HG03095 (cell line): ENCODE results near the gene SH2D5.

Experiments used
- ATAC-seq: cut with Tn5 transposase; IDR thresholded peaks from one replicate; pipeline ENCODE4 v1.9.1; 2021; ENCODE audit warnings: moderate library complexity; ENCODE audit not compliant: unreplicated experiment

SH2D5 gene

DNA sequence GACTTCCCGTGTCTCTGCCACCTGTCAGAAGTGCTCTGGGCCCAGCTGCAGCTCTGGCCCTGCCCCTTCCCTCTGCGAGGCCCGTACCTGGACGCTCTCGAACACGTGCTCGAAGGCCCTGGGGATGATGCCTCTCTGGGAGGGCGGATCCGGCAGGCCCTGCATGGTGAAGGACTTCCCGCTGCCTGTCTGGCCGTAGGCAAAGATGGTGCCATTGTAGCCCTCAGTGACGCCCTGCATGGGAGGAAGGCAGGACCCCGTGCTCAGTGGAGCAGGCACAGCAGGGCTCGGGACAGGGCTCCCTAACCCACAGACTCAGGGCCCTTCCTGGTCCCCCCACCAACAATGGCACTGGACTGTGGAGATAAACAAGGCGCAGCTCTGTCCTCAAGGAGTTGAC lies 17.1 kb downstream of the SH2D5 start:
- ATAC-seq: no peak

GRCh38 chr1:20713440-20713839 lies 19.1 kb downstream of the SH2D5 start:
- no peak for ATAC-seq

GRCh38 chr1:20712215-20712577 lies 20.3 kb downstream of the SH2D5 start:
- no peak for ATAC-seq

GRCh38 chr1:20711285-20712214 lies 21.0 kb downstream of the SH2D5 start:
- ATAC-seq: no peak

DNA sequence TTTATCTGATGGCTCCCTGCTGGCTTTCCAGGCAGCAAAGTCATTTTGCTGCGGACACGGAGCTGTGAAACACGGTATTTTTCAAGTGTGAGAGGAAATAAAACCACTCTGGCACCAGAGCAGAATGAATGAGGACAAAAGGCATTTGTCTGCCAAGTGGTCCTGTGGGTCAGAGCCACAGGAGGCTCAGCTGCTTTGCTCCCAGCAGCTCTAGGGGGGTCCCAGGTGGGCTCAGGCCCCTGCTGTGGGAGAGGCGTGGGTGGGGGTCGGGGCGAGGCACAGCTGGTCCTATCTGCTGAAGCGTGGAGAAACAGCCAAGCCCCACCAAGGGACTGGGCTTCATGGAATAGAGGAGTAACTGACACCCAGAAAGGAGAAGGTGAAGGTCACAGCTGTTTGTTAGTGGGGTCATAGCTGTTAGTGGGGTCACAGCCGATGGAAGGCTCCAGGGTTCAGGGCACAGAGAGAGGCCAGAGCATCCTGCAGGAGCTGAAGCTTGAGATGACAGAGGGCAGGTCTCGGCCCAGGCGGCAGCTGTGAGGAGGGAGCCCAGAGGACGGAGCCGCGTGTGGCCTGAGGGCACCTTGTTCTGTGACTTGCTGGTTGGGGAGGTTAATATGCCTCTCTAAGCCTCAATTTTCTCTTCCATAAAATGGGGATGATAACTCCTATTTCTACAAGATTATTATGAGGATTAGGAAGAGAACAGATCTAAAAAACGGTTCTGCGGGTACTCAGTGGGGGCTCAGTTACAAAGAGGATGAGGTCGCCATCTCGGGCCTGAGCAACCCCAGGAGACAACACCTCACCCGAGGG lies 21.8 kb downstream of the SH2D5 start:
- no peak for ATAC-seq

GRCh38 chr1:20709868-20710267 lies 22.6 kb downstream of the SH2D5 start:
- no peak for ATAC-seq

DNA sequence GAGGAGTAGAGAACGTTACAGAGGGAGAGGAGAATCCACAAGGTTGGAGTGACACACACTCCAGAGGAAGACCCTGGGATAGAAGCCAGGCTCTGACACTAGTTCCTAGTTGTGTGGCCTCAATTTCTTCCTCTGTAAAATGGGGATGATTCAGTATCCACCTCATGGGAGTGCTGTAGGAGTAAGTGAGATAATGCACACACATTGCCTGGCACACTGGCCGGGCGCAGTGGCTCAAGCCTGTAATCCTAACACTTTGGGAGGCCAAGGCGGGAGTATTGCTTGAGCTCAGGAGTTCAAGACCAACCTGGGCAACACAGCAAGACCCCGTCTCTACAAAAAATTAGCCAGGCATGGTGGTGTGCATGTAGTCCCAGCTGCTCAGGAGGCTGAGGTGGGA lies 23.6 kb downstream of the SH2D5 start:
- no peak for ATAC-seq

GRCh38 chr1:20708057-20708456 lies 24.4 kb downstream of the SH2D5 start:
- ATAC-seq: no peak

- ATAC-seq: no peak
These were observed 25.7 kb downstream of the SH2D5 start for GRCh38 chr1:20706841-20707240.

DNA sequence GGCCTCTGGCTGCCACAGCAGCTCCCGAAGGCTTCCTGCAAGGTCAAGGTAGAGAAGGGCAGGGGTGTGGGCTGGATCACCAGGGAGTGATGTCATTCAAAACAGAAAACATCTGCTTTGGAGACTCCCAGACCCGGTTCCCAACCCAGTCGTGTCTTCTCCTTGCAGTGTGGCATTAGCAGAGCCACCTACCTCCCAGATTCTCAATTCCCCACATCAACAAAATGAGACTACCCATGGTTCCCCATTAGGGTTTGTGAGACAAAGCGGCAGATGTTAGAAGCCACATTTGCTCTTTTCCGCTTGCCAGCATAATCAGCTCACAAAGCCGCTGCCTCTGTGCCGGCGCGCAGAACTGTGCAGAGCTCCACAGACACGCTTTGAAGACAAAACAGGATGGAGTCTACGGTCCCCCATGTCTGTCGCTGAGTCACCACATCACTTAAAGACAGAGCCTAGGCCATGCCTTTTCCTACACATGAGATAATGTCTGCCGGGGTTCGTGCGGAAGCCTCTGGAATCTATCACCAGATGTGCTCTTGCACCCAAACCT lies 27.2 kb downstream of the SH2D5 start:
- ATAC-seq: no peak

DNA sequence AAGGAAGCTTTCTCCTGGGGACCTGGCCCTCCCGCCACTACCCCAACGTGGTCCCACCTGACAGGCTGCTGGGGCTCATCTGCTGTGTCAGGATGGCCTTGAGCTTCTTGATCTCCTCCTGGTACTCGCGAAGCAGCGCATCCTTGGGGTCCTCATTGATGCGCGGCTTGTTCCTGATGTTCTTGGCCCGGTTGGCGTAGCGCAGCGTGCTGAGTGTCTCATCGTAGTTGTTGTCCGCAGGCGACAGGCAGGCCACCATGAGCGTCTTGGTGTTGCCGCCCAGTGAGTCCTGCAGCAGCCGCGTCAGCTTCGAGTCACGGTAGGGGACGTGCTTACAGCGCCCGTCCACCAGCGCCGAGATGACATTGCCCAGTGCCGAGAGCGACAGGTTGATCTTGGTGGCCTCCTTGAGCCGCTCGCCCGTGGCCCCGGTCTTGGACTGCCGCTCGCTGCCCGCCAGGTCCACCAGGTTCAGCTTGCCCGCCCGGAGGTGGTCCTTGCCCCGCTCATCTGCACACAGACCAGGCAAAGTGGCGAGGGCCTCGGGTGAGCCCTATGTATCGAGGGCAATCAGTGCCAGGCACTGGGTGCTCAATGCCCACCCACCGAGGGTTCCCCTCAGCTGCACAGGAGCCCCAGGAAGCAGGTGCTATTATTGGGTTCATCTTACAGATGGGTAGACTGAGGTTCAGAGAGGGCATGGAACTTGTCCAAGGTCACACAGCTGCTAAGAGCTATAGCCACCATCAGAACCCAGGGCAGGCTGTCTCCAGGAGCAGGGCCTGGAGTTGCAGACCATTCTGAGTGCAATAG lies 27.9 kb downstream of the SH2D5 start:
- ATAC-seq: no peak

DNA sequence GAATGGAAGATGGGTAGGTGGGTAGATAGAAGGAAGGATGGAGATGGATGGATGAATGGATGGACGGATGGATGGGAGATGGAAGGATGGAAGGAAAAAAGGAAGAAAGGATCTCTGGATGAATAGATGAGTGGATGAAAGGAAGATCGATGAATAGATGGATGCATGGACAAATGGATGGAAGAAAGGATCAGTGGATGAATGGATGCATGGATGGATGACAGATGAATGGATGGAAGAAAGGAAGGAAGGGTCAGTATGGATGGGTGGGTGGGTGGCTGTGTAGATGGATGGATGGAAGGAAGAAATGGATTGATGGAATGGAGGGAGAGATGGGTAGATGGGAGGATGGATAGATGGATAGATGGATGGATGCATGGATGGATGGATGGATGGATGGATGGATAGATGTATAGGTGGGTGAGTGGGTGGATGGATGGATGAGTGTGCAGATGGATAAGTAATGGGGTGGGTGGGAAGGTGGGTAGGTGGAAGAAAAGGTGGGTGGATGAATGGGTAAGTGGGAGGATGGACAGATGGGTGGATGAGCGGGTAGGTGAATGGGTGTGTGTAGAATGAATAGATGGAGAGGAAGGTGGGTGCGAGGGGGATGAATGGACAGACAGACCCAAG lies 29.3 kb downstream of the SH2D5 start:
- ATAC-seq: no peak

GRCh38 chr1:20702416-20702815 lies 30.1 kb downstream of the SH2D5 start:
- ATAC-seq: no peak

DNA sequence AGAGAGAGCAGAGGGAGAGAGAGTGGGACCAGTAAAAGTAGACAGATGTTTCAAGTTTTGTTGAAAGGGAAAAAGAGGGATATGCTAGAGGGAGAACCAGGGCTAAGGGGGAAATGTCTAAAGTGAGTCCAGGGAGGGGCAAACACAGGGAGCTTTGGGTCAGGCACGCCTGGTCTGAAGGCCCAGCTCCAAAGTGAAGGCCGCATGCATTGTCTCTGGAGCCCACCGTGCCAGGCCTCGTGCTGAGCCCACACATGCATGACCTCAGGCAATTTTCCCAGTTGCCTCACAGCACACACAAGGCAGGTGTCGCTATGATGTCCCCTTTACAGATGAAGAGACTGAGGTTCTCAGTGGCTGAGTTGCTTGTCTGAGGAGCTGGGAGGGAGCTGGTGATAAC lies 30.7 kb downstream of the SH2D5 start:
- ATAC-seq: no peak

DNA sequence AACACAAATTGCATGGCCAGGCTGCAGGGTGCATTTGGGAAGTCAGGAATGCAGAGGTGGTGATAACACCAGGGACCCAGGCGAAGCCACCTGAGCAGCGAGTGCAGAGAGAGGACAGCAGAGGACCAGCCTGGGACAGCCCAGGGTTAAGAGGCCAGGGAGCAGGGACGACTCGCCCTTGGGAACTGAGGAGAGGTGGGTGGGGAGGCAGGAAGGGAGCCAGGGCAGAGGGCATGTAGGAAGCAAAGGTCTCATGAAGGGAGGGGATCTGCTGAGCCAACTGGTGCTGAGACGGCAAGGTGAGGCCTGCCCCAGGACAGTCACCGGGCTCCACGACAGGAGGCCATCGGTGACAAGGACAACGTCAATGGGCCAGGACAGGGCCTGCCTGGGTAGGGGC lies 31.1 kb downstream of the SH2D5 start:
- no peak for ATAC-seq

DNA sequence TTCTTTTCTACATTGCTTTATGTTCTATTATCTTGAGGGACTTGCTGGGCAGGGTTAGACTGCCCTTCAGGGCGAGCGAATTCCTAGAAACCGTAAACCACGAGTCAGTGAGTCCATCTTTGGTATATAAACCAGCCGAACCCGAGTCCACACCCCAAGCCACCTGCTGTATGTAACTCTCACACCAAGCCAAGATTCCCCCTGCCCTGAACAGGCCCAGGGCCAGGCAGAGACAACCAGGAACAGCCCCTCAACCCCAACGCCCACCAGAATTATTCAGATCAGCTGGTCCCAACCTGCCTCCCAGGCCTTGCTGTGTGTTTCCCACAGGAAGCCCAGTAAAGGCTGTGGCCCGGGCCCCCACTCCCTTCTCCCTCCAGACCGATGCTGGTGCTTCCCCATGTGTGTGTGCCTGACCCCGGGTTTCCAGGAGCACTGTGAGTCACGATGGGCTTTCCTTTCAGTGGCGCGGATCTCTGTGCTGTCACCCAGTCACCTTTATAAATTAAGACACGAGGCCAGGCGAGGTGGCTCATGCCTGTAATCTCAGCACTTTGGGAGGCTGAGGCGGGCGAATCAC lies 31.8 kb downstream of the SH2D5 start:
- no peak for ATAC-seq

DNA sequence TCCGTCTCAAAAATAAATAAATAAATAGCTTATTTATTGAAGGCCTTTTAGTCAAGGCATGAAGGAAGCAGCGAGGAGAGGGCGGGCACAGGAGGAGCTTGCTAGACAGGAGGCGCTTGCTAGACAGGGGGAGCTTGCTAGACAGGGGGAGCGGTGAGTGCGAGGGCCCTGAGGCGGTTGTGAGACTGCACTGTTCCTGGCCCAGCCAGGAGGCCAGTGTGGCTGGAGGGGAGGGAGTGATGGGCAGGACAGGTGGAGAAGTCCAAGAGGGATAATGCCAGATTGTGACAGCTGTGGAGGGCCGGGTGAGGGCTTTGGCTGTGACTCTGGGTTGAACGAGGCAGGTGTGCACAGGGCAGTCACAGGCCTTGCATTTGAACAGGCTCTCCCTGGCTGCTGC lies 32.9 kb downstream of the SH2D5 start:
- ATAC-seq: no peak

DNA sequence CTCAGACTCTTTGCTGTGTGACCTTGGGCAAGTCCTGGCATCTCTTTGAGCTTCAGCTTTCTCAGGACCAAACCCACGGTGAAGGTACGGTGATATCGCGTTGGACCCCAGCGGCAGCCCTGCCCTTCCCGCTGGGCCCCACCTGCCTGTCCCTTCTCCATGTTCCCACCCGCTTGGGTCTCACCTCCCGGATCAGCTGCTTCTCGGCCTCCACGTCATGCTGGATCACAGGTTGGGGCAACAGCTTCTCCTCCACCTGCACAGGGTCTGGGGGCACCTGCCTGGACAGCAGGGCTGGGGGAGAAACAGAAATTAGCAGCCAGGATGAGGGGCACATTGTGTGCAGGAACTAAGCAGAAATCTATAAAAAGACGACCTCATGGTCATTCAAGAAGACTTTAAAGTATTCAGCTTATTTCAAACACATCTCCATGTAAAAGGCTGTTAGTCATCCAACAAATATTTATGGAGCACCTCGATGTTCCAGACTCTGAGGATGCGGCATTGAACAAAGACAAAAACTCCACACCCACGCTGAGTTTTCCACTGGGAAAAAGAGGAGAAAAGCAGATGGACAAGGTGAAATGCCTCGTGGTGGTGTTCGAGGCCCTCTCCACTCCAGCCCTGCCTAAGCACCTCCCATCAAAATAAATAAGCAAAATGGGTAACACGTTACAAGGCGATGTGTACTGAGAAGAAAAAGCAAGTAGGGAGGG lies 34.1 kb downstream of the SH2D5 start:
- no peak for ATAC-seq

GRCh38 chr1:20697563-20697962 lies 34.9 kb downstream of the SH2D5 start:
- ATAC-seq: no peak
